Chondrocyte (in vitro differentiated cells): Measurements from ENCODE around the gene SLC10A7. TPM values are rescaled to one million over a fixed set of nuclear protein-coding genes. Genes with fewer than 3 reads are reported as not detected.

Experiments used
- DNase-seq: peaks from one replicate; pipeline ENCODE4 v3.0.0; 2021; ENCODE audit warnings: mixed read lengths, low spot score
- H3K27ac Mint-ChIP-seq: one replicate; pipeline ENCODE4 v1.8.0; 2021; ENCODE audit warnings: mild to moderate bottlenecking, moderate library complexity, mixed read lengths; ENCODE audit not compliant: unreplicated experiment
- H3K27me3 Mint-ChIP-seq: 2 replicates; pipeline ENCODE4 v1.8.0; 2021; ENCODE audit warnings: low read depth, mixed read lengths
- H3K36me3 Mint-ChIP-seq: 2 replicates; pipeline ENCODE4 v1.8.0; 2021; ENCODE audit warnings: low read depth, mixed read lengths
- H3K4me1 Mint-ChIP-seq: 2 replicates; pipeline ENCODE4 v1.8.0; 2021; ENCODE audit warnings: low read depth, mild to moderate bottlenecking, mixed read lengths
- H3K4me3 Mint-ChIP-seq: one replicate; pipeline ENCODE4 v1.8.0; 2021; ENCODE audit warnings: mild to moderate bottlenecking, moderate library complexity, mixed read lengths; ENCODE audit not compliant: unreplicated experiment
- H3K9me3 Mint-ChIP-seq: 2 replicates; pipeline ENCODE4 v1.8.0; 2021; ENCODE audit warnings: low read depth, mixed read lengths
- CTCF ChIP-seq: fragments of 200-600 bp; sonication (generic); IDR thresholded peaks from 2 replicates; pipeline ENCODE4 v1.5.0; 2021; ENCODE audit warnings: antibody characterized with exemption, mild to moderate bottlenecking, moderate library complexity
- total RNA-seq: library from RNA; stranded (reverse); gene quantifications from 3 replicates; pipeline ENCODE4 v1.2.1, GENCODE V29; 2021

SLC10A7 gene
- total RNA-seq, 1 donor from 2014 or later, result 7.6 TPM

GRCh38 chr4:146338512-146338911 lies 183.2 kb downstream of the SLC10A7 start:
- Mint-ChIP-seq H3K27me3 (no peaks in the 10 kb centered on the region), H3K4me1 (peaks cover 15% of the 10 kb centered on the region), H3K36me3 (no peaks in the 10 kb centered on the region), H3K4me3 (no peak overlapping the region), H3K9me3 (no peaks in the 10 kb centered on the region), H3K27ac (no peak overlapping the region)
- no peak for TF ChIP-seq CTCF
- no peak for DNase-seq

DNA sequence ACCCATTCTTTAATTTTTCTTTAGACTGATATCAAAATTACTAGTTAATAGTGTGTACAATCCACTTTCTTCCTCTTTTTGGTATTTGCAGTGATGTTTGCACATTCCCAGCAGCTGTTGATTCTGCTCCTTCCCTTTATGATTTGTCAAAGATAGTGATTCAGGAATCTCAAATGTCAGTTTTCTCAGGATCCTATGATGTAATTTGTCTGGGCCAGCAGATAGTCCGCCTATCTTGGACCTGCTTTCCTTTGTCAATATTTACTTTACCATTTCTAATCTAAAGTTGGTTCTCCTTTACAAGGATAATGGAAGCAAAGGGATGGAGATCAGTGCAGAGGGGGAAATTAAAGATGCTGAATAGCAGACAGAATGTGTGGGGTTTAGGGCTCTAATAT lies 185.3 kb downstream of the SLC10A7 start:
- TF ChIP-seq CTCF, result no peak
- no peak for DNase-seq
- Mint-ChIP-seq H3K27me3 (no peaks in the 10 kb centered on the region), H3K9me3 (no peaks in the 10 kb centered on the region), H3K27ac (peak overlapping the region; percentile 54), H3K4me1 (peaks cover 15% of the 10 kb centered on the region), H3K36me3 (no peaks in the 10 kb centered on the region), H3K4me3 (no peak overlapping the region)

GRCh38 chr4:146335763-146336409 lies 185.9 kb downstream of the SLC10A7 start:
- Mint-ChIP-seq H3K4me3 (no peak overlapping the region), H3K9me3 (no peaks in the 10 kb centered on the region), H3K36me3 (no peaks in the 10 kb centered on the region), H3K4me1 (peaks cover 15% of the 10 kb centered on the region), H3K27me3 (no peaks in the 10 kb centered on the region), H3K27ac (peak overlapping the region; percentile 54)
- no peak for TF ChIP-seq CTCF
- no peak for DNase-seq

DNA sequence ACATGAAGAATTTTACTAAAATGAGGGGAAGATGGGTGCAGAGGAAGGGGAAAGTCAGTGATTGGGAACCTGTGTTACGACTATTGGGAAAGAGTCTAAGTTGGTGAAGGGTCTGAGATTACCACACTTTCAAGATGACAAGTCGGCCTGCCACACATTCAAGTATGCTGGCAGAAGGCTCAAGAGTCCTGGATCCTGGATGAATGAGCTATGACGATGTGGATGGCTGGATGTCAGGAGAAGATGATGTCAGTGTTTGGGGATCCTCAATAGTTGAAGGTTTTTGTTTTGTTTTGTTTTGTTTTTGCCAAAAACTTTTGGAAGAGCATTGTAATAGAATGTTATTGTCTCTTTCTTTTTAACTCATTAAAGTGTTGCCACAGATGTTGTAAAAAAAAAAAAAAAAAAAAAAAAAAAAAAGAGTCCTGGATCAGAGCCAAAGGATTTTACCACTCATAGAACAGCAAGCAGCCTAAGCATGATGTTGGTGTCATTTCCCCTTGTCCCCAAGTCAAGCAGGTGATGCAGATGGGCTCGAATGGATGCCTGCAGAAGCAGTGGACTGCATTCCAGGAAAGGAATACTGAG lies 186.8 kb downstream of the SLC10A7 start:
- no peak overlapping the region for H3K4me3 Mint-ChIP-seq
- H3K9me3 Mint-ChIP-seq, result no peaks in the 10 kb centered on the region
- peaks cover 19% of the 10 kb centered on the region for H3K4me1 Mint-ChIP-seq
- no peaks in the 10 kb centered on the region for H3K27me3 Mint-ChIP-seq
- DNase-seq, result no peak
- no peaks in the 10 kb centered on the region for H3K36me3 Mint-ChIP-seq
- no peak for TF ChIP-seq CTCF
- H3K27ac Mint-ChIP-seq, result no peak overlapping the region

DNA sequence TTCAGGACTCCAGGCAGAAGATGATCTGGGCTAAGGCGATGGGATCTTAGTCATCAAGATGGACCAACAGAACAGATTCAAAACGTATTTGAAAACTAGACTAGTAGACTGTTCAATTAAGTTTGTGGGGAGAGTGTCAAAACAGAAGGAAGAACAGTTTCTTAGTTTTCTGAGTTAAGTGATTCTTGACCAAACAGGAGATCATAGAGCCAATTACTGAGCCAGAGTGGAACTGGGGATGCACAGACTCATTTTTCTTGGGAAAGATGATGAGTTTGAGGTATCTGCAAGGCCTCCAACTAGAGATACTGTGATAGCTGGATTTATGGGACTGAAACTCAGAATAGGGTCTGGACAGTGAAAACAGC lies 187.9 kb downstream of the SLC10A7 start:
- Mint-ChIP-seq H3K36me3 (no peaks in the 10 kb centered on the region), H3K4me3 (no peak overlapping the region), H3K4me1 (peaks cover 29% of the 10 kb centered on the region), H3K27me3 (no peaks in the 10 kb centered on the region), H3K9me3 (no peaks in the 10 kb centered on the region), H3K27ac (no peak overlapping the region)
- TF ChIP-seq CTCF, result no peak
- no peak for DNase-seq
